Fibroblast of pulmonary artery (primary cell): ENCODE measurements around the gene NDUFA1.
"Not testable (repeated sequence)": the region's sequence is repeated elsewhere in the genome, so short reads cannot be mapped to it uniquely, and the experiment has no call there.

Source experiments
- DNase-seq: peaks from one replicate; pipeline ENCODE4 v3.0.0-alpha.2; 2010; ENCODE audit warnings: low read depth
- H3K4me3 ChIP-seq: replicated peaks from 2 replicates; pipeline ENCODE4 v1.5.1; 2011; ENCODE audit warnings: low read depth, mild to moderate bottlenecking, control low read depth, low read length, moderate library complexity
- TF ChIP-seq, protein P1 (sequence below): IDR thresholded peaks from 2 replicates; pipeline ENCODE4 v1.5.1; 2011; ENCODE audit warnings: mild to moderate bottlenecking, control low read depth, low read length, inconsistent platforms; ENCODE audit errors: missing control alignments

NDUFA1 gene

DNA sequence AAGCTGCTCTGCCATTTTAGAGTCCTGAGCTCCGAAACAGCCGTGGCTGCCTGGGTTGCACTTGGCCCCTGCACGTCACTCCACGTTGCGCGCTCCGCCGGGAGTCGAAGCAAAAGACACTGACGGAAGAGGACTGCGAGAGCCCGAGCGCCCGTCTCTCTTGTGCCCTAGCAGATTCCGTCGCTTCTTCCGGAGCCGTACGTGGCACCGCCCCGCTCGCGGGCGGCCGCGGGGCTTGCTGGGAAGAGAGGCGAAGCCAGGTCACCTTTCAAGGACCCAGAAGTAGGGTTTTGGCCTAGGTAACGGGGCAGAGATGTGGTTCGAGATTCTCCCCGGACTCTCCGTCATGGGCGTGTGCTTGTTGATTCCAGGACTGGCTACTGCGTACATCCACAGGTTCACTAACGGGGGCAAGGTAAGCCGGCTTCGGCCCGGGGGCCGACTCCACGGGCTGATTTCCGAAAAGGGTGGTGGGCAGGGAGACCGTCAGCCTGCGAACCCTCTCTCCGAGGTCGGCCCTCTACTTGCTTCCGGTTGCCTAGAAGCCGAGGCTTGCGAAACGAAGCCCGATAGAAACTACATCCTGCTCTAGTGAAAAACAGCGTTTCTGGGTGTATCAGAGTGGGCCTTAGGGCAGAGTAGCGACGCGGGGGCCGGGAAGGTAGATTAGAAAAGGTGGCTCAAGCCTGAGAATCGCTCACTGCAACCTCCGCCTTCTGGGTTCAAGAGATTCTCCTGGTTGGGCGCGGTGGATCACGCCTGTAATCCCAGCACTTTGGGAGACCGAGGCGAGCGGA lies at the start of gene NDUFA1, which contains the start of gene RNF113A:
Gene NDUFA1, plus strand, starts transcription at position 234 of the 797 bp plus-strand sequence. Its CDS starts 80 bp downstream, at position 314.
Gene RNF113A, minus strand, starts transcription at position 135 of the 797 bp plus-strand sequence. Its CDS starts 120 bp downstream, at position 15.
- DNase-seq: peak; percentile 84
- TF ChIP-seq, protein P1, sequence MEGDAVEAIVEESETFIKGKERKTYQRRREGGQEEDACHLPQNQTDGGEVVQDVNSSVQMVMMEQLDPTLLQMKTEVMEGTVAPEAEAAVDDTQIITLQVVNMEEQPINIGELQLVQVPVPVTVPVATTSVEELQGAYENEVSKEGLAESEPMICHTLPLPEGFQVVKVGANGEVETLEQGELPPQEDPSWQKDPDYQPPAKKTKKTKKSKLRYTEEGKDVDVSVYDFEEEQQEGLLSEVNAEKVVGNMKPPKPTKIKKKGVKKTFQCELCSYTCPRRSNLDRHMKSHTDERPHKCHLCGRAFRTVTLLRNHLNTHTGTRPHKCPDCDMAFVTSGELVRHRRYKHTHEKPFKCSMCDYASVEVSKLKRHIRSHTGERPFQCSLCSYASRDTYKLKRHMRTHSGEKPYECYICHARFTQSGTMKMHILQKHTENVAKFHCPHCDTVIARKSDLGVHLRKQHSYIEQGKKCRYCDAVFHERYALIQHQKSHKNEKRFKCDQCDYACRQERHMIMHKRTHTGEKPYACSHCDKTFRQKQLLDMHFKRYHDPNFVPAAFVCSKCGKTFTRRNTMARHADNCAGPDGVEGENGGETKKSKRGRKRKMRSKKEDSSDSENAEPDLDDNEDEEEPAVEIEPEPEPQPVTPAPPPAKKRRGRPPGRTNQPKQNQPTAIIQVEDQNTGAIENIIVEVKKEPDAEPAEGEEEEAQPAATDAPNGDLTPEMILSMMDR: no peak
- H3K4me3 ChIP-seq: peak within 1 kb of the TSS; percentile 78

DNA sequence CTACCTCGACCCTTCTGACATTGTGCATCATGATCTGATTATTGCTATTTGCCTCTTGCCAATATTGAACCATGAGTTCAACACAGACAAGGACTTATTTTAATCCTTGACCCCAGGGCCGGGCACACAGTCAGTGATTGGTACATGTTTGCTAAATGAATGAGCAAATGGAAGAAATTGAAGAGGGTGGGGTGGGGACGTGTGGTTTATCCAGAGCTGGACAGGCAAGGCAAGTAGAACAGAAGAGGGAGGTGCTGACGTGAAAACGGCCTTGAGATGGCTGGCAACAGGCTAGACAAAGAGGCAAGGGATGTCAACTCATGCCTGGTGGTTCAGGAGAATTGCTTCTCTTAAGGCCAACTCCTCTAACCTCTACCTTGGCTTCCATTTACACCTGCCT lies 47.4 kb upstream of the NDUFA1 start:
- not testable (repeated sequence) for DNase-seq, H3K4me3 ChIP-seq

DNA sequence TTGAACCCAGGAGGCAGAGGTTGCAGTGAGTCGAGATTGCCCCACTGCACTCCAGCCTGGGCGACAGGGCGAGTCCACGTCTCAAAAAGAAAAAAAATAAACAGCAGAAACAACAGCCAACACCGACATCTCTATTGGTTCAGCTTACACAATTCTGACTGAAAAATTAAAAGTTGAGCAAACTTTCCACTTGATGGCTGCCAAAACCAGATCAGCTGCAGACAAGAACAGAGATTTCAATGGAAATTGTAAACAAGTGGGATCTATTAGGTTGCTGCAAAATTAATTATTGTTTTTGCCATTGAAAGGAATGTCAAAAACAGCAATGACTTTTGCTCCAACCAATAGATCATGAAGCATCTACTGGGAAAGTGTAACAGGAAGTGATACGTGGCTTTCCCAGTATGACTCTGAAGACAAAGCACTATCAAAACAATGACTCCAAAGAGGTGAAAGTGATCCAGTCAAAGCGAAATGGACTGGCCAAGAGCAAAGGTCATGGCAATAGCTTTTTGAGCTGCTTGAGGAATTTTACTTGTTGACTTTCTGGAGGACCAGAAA lies 45.2 kb upstream of the NDUFA1 start:
- H3K4me3 ChIP-seq: no peak overlapping the region
- TF ChIP-seq, protein P1: no peak
- peak; percentile 40 for DNase-seq

DNA sequence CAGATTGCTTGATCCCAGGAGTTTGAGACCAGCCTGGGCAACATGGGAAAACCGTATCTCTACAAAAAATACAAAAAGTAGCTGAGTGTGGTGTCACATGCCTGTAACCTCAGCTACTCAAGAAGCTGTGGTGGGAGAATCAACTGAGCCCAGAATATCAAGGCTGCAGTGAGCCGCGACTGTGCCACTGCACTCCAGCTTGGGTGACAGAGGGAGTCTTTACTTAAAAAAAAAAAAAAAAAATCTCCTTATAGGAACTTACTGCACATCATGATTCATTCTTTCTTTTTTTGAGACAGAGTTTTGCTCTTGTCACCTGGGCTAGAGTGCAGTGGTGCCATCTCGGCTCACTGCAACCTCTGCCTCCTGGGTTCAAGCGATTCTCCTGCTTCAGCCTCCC lies 43.2 kb upstream of the NDUFA1 start:
- TF ChIP-seq, protein P1: no peak
- no peak for DNase-seq

DNA sequence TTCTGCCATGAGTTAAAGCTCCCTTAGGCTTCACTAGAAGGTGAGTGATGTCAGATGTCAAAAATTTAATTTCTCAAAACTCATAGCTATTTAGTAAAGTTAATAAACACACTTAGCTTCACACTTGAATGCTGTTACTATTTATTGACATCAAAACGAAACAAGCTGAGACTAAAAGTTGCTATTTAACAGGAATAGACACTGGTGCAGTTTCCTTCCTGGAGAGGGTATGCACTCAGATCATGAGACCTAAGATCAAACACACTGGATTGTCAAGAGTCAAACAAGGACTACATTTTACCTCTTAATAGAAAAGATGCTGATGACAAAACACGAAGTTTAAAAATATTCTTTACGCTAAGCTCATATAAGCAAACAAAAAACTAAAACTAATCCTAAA lies 37.7 kb upstream of the NDUFA1 start:
- no peak for DNase-seq
- no peak overlapping the region for H3K4me3 ChIP-seq
- TF ChIP-seq, protein P1: no peak

More for the DNA sequence above, 43.2 kb upstream of the NDUFA1 start:
- H3K4me3 ChIP-seq: no peak overlapping the region

DNA sequence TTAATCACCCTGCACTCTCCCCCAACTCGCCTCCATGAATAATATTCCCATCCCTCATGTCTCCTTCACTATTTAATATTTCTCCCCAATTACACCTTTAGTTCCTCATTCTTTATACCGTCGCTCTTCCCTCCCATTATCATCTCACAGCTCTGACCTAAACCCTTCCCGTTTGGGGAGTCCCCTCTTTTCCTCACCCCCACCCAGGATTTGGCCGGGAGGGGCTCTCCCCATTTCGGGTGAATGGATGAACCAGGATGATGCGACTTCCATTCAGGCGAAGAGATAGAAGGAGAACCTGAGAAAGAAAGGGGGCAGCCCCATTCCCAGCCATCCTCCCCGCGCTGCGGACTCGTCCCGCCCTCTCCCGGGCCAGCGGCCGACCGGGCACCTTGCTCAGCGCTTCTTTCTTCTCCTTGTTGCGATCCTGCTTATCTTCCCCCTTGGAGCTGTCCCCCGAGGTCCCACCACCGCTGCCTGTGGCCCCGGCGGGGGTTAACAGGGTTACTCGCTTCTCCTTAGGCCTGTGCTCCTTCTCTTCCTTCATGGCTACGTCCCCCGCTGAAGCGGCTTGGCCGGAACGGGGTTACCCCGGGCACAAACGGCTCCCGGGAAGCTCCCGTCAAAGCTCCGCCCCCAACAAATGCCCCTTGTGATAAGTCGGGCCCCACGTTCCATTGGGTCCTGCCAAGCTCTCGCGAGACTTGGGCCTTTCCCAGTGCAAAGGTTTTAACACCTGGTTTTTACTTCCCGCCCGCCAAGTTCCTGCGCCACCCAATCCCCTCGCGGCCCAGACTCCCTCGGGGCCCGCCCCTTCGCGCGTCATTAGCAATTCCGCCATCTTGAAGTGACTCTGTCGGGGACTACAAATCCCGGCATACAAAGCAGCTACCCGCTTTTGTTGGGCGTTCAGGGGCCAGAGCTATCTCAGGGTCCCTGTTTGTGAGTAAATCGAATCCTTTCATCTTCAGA lies 19.0 kb upstream of the NDUFA1 start, which contains the start of gene UPF3B:
Gene UPF3B, minus strand, starts transcription at position 582 of the 972 bp plus-strand sequence. Its CDS starts 35 bp downstream, at position 547.
- H3K4me3 ChIP-seq: peak within 1 kb of the TSS; percentile 79
- DNase-seq: peak; percentile 98
- TF ChIP-seq, protein P1: no peak
